Measurements from ENCODE around the gene TMUB1. TPM values are rescaled to one million over a fixed set of nuclear protein-coding genes. Genes with fewer than 3 reads are reported as not detected.

The TMUB1 gene
- polyA plus RNA-seq = 72.6 TPM

GRCh38 chr7:151083071-151083823 is at the start of gene TMUB1:
TSS of gene TMUB1 (minus strand) at chr7:151083493. CDS start at chr7:151082563, 930 bp downstream.
- no peaks in the 10 kb centered on the region for H3K27me3 Mint-ChIP-seq
- H3K9me3 Mint-ChIP-seq = no peaks in the 10 kb centered on the region
- H3K36me3 Mint-ChIP-seq = no peaks in the 10 kb centered on the region
- H3K4me3 Mint-ChIP-seq = peak within 1 kb of the TSS; percentile 88 to 97 (median 95)
- H3K4me1 Mint-ChIP-seq = peaks cover 12 to 31% (median 26%) of the 10 kb centered on the region in 3 donors
- H3K27ac Mint-ChIP-seq = peak within 1 kb of the TSS; percentile 88 to 98 (median 94)

GRCh38 chr7:151132461-151133205 is 49.3 kb upstream of the TMUB1 start:
- Mint-ChIP-seq H3K9me3 (no peaks in the 10 kb centered on the region), H3K4me1 (no peaks in the 10 kb centered on the region), H3K27me3 (no peaks in the 10 kb centered on the region), H3K27ac (no peak overlapping the region), H3K36me3 (no peaks in the 10 kb centered on the region), H3K4me3 (peak overlapping the region in 1 of 4 donors; percentile 6)

- Mint-ChIP-seq H3K27ac (no peak overlapping the region), H3K9me3 (no peaks in the 10 kb centered on the region), H3K4me3 (no peak overlapping the region), H3K36me3 (no peaks in the 10 kb centered on the region), H3K4me1 (no peaks in the 10 kb centered on the region), H3K27me3 (no peaks in the 10 kb centered on the region)
Measured at GRCh38 chr7:151131592-151132293, 48.5 kb upstream of the TMUB1 start.

- Mint-ChIP-seq H3K27me3 (no peaks in the 10 kb centered on the region), H3K27ac (no peak overlapping the region), H3K4me1 (no peaks in the 10 kb centered on the region), H3K9me3 (no peaks in the 10 kb centered on the region), H3K4me3 (no peak overlapping the region), H3K36me3 (no peaks in the 10 kb centered on the region)
Measured at GRCh38 chr7:151131224-151131591, 47.9 kb upstream of the TMUB1 start.

- Mint-ChIP-seq H3K4me1 (no peaks in the 10 kb centered on the region), H3K36me3 (no peaks in the 10 kb centered on the region), H3K27me3 (no peaks in the 10 kb centered on the region), H3K4me3 (no peak overlapping the region), H3K27ac (no peak overlapping the region), H3K9me3 (no peaks in the 10 kb centered on the region)
Measured at GRCh38 chr7:151130741-151131157, 47.5 kb upstream of the TMUB1 start.

GRCh38 chr7:151129960-151130591 is 46.8 kb upstream of the TMUB1 start:
- no peaks in the 10 kb centered on the region for H3K36me3 Mint-ChIP-seq
- H3K27me3 Mint-ChIP-seq = no peaks in the 10 kb centered on the region
- no peaks in the 10 kb centered on the region for H3K9me3 Mint-ChIP-seq
- H3K4me3 Mint-ChIP-seq = no peak overlapping the region
- H3K4me1 Mint-ChIP-seq = no peaks in the 10 kb centered on the region
- H3K27ac Mint-ChIP-seq = peak overlapping the region in 1 of 3 donors; percentile 64

GRCh38 chr7:151129117-151129959 is 46.0 kb upstream of the TMUB1 start:
- H3K9me3 Mint-ChIP-seq = no peaks in the 10 kb centered on the region
- no peaks in the 10 kb centered on the region for H3K36me3 Mint-ChIP-seq
- no peak overlapping the region for H3K4me3 Mint-ChIP-seq
- no peaks in the 10 kb centered on the region for H3K4me1 Mint-ChIP-seq
- H3K27ac Mint-ChIP-seq = no peak overlapping the region
- no peaks in the 10 kb centered on the region for H3K27me3 Mint-ChIP-seq

GRCh38 chr7:151128716-151129115 is 45.4 kb upstream of the TMUB1 start:
- no peaks in the 10 kb centered on the region for H3K27me3 Mint-ChIP-seq
- peaks cover 4 to 5% (median 5%) of the 10 kb centered on the region in 3 donors for H3K4me1 Mint-ChIP-seq
- H3K4me3 Mint-ChIP-seq = no peak overlapping the region
- no peak overlapping the region for H3K27ac Mint-ChIP-seq
- no peaks in the 10 kb centered on the region for H3K9me3 Mint-ChIP-seq
- peaks cover 4% of the 10 kb centered on the region for H3K36me3 Mint-ChIP-seq

- Mint-ChIP-seq H3K9me3 (no peaks in the 10 kb centered on the region), H3K4me3 (no peak overlapping the region), H3K36me3 (peaks cover 6% of the 10 kb centered on the region), H3K4me1 (peaks cover 4 to 5% (median 5%) of the 10 kb centered on the region in 3 donors), H3K27ac (no peak overlapping the region), H3K27me3 (no peaks in the 10 kb centered on the region)
Measured at GRCh38 chr7:151128144-151128543, 44.9 kb upstream of the TMUB1 start.

- Mint-ChIP-seq H3K36me3 (peaks cover 6% of the 10 kb centered on the region), H3K4me3 (no peak overlapping the region), H3K27ac (peak overlapping the region in 1 of 3 donors; percentile 19), H3K27me3 (no peaks in the 10 kb centered on the region), H3K4me1 (peaks cover 4 to 5% (median 5%) of the 10 kb centered on the region in 3 donors), H3K9me3 (no peaks in the 10 kb centered on the region)
Measured at GRCh38 chr7:151126491-151127137, 43.3 kb upstream of the TMUB1 start.

- Mint-ChIP-seq H3K4me3 (no peak overlapping the region), H3K27me3 (no peaks in the 10 kb centered on the region)
Measured at GRCh38 chr7:151125846-151126481, 42.7 kb upstream of the TMUB1 start.

GRCh38 chr7:151125470-151125845 is 42.2 kb upstream of the TMUB1 start:
- Mint-ChIP-seq H3K4me1 (peaks cover 4 to 5% (median 5%) of the 10 kb centered on the region in 3 donors), H3K9me3 (no peaks in the 10 kb centered on the region), H3K36me3 (peaks cover 6% of the 10 kb centered on the region), H3K4me3 (no peak overlapping the region), H3K27me3 (no peaks in the 10 kb centered on the region), H3K27ac (no peak overlapping the region)

More at GRCh38 chr7:151125846-151126481, 42.7 kb upstream of the TMUB1 start:
- H3K9me3 Mint-ChIP-seq = no peaks in the 10 kb centered on the region
- peaks cover 4 to 5% (median 5%) of the 10 kb centered on the region in 3 donors for H3K4me1 Mint-ChIP-seq
- H3K27ac Mint-ChIP-seq = no peak overlapping the region
- H3K36me3 Mint-ChIP-seq = peaks cover 6% of the 10 kb centered on the region

GRCh38 chr7:151124899-151125399 is 41.7 kb upstream of the TMUB1 start:
- Mint-ChIP-seq H3K4me1 (peaks cover 4 to 5% (median 5%) of the 10 kb centered on the region in 3 donors), H3K27ac (no peak overlapping the region), H3K9me3 (no peaks in the 10 kb centered on the region), H3K27me3 (no peaks in the 10 kb centered on the region), H3K36me3 (peaks cover 6% of the 10 kb centered on the region), H3K4me3 (peak overlapping the region in 1 of 4 donors; percentile 73)
